GM21825 (cell line): ENCODE results near the gene EIF4E.
"Not testable (repeated sequence)": the region's sequence is repeated elsewhere in the genome, so short reads cannot be mapped to it uniquely, and the experiment has no call there.

Source experiments
- ATAC-seq: cut with Tn5 transposase; IDR thresholded peaks from one replicate; pipeline ENCODE4 v1.9.1; 2021; ENCODE audit warnings: mild to moderate bottlenecking, moderate library complexity; ENCODE audit not compliant: unreplicated experiment

EIF4E gene

GRCh38 chr4:98886382-98886781 is 42.6 kb downstream of the EIF4E start:
- not testable (repeated sequence) for ATAC-seq

- not testable (repeated sequence) for ATAC-seq
Measured at GRCh38 chr4:98880884-98881283, 48.0 kb downstream of the EIF4E start.

GRCh38 chr4:98879515-98879914 is 49.4 kb downstream of the EIF4E start:
- no peak for ATAC-seq

GRCh38 chr4:98873059-98873458 is 55.9 kb downstream of the EIF4E start:
- no peak for ATAC-seq

GRCh38 chr4:98872120-98872906 is 56.6 kb downstream of the EIF4E start:
- ATAC-seq, result not testable (repeated sequence)

- ATAC-seq, result no peak
Measured at GRCh38 chr4:98867648-98868047, 61.3 kb downstream of the EIF4E start.

GRCh38 chr4:98865059-98865458 is 63.9 kb downstream of the EIF4E start:
- ATAC-seq, result no peak

- no peak for ATAC-seq
Measured at GRCh38 chr4:98864560-98864959, 64.4 kb downstream of the EIF4E start.

- no peak for ATAC-seq
Measured at GRCh38 chr4:98862371-98862770, 66.6 kb downstream of the EIF4E start.

- no peak for ATAC-seq
Measured at GRCh38 chr4:98861100-98861884, 67.6 kb downstream of the EIF4E start.

GRCh38 chr4:98851806-98852205 is 77.1 kb downstream of the EIF4E start:
- ATAC-seq, result no peak

- no peak for ATAC-seq
Measured at GRCh38 chr4:98850937-98851336, 78.0 kb downstream of the EIF4E start.

- no peak for ATAC-seq
Measured at GRCh38 chr4:98848448-98848847, 80.5 kb downstream of the EIF4E start.

- ATAC-seq, result no peak
Measured at GRCh38 chr4:98845960-98846359, 83.0 kb downstream of the EIF4E start.

- not testable (repeated sequence) for ATAC-seq
Measured at GRCh38 chr4:98842917-98843316, 86.0 kb downstream of the EIF4E start.

GRCh38 chr4:98838977-98839618 is 89.8 kb downstream of the EIF4E start:
- no peak for ATAC-seq

GRCh38 chr4:98838531-98838930 is 90.4 kb downstream of the EIF4E start:
- no peak for ATAC-seq

GRCh38 chr4:98833384-98833783 is 95.5 kb downstream of the EIF4E start:
- ATAC-seq, result no peak

- not testable (repeated sequence) for ATAC-seq
Measured at GRCh38 chr4:98831036-98831435, 97.9 kb downstream of the EIF4E start.
